RWPE2 (cell line): ENCODE data around the gene DCXR.

ENCODE experiments used
- ATAC-seq: fragments of 200-7000 bp; cut with Tn5 transposase; 3 replicates; pipeline ENCODE4 v1.9.1; 2021; ENCODE audit warnings: low read depth
- DNase-seq: peaks from one replicate; pipeline ENCODE4 v3.0.0-alpha.2; 2020; ENCODE audit warnings: low spot score
- H3K27ac ChIP-seq: fragments of 450-650 bp; 2 replicates; pipeline ENCODE4 v1.5.1; 2017; ENCODE audit warnings: mild to moderate bottlenecking; ENCODE audit not compliant: poor library complexity, severe bottlenecking
- H3K27me3 ChIP-seq: fragments of 250-450 bp; sonication (Bioruptor Pico); 2 replicates; pipeline ENCODE4 v1.5.1; 2021; ENCODE audit warnings: mild to moderate bottlenecking, moderate library complexity; ENCODE audit not compliant: insufficient read depth, poor library complexity, severe bottlenecking
- H3K36me3 ChIP-seq: fragments of 250-450 bp; sonication (Bioruptor Pico); 2 replicates; pipeline ENCODE4 v1.5.1; 2020; ENCODE audit warnings: low read depth, mild to moderate bottlenecking, moderate library complexity
- H3K4me1 ChIP-seq: fragments of 250-450 bp; sonication (Bioruptor Pico); 2 replicates; pipeline ENCODE4 v1.5.1; 2021; ENCODE audit warnings: mild to moderate bottlenecking, moderate library complexity; ENCODE audit not compliant: insufficient read depth, poor library complexity, severe bottlenecking
- H3K4me3 ChIP-seq: fragments of 250-450 bp; sonication (Bioruptor Pico); 2 replicates; pipeline ENCODE4 v1.5.1; 2021; ENCODE audit warnings: mild to moderate bottlenecking, moderate library complexity; ENCODE audit not compliant: severe bottlenecking
- H3K9me3 ChIP-seq: fragments of 250-450 bp; sonication (Bioruptor Pico); 2 replicates; pipeline ENCODE4 v1.5.1; 2021; ENCODE audit warnings: mild to moderate bottlenecking, moderate library complexity; ENCODE audit not compliant: severe bottlenecking
- TF ChIP-seq, protein P1 (sequence below): fragments of 450-650 bp; IDR thresholded peaks from one replicate; pipeline ENCODE4 v1.5.1; 2017; ENCODE audit warnings: mild to moderate bottlenecking, moderate library complexity; ENCODE audit not compliant: poor library complexity, severe bottlenecking

DCXR gene

DNA sequence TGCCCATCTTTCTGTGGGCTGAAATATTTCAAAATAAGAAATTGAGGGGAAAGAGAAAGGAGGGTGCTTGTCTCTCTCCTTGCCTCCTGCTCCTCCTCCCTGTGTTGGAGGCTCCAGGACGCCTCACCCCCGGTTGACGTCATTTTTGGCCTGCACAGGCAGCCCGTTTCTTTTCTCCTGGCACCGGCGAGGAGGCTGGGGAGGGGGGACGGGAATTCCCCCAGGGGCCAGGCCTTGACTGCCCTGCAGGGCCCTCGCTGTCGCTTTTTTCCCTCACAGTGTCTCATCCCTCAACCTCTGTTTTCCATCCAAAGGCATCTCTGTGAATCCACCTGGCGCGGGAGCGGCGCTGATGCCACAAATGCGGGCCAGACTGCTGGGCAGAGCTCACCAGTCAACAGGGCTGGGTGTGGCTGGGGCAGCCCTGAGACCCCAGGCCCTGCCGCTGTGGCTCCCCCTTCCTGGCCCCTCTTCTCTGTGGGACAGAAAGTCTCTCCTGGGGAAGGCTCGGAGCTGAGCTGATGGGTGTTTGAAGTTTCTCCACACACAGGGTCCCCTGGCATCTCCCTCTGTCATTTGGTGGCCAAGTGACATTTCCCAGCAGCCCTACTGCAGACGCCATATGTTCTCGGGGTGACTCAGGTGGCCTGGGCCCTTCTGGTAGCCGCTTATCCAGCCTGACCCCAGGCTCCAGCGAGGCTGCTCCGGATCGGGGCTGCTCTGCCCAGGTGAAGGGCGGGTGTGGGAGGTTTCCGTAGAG, 30.8 kb downstream of the DCXR start:
- Histone ChIP-seq H3K36me3 (no peaks in the 10 kb centered on the region), H3K4me1 (peaks cover 23% of the 10 kb centered on the region), H3K27me3 (no peaks in the 10 kb centered on the region), H3K27ac (no peak overlapping the region), H3K9me3 (no peaks in the 10 kb centered on the region), H3K4me3 (no peak overlapping the region)
- TF ChIP-seq, protein P1, sequence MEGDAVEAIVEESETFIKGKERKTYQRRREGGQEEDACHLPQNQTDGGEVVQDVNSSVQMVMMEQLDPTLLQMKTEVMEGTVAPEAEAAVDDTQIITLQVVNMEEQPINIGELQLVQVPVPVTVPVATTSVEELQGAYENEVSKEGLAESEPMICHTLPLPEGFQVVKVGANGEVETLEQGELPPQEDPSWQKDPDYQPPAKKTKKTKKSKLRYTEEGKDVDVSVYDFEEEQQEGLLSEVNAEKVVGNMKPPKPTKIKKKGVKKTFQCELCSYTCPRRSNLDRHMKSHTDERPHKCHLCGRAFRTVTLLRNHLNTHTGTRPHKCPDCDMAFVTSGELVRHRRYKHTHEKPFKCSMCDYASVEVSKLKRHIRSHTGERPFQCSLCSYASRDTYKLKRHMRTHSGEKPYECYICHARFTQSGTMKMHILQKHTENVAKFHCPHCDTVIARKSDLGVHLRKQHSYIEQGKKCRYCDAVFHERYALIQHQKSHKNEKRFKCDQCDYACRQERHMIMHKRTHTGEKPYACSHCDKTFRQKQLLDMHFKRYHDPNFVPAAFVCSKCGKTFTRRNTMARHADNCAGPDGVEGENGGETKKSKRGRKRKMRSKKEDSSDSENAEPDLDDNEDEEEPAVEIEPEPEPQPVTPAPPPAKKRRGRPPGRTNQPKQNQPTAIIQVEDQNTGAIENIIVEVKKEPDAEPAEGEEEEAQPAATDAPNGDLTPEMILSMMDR = no peak
- DNase-seq (no peak), ATAC-seq (no peak)

GRCh38 chr17:82005701-82006348, 31.7 kb downstream of the DCXR start:
- H3K27ac ChIP-seq = no peak overlapping the region
- H3K4me3 ChIP-seq = no peak overlapping the region
- H3K4me1 ChIP-seq = peaks cover 23% of the 10 kb centered on the region
- TF ChIP-seq, protein P1 = no peak
- ATAC-seq (no peak), DNase-seq (no peak)
- no peaks in the 10 kb centered on the region for H3K36me3 ChIP-seq
- H3K27me3 ChIP-seq = no peaks in the 10 kb centered on the region
- no peaks in the 10 kb centered on the region for H3K9me3 ChIP-seq

GRCh38 chr17:82004517-82005455, 32.7 kb downstream of the DCXR start:
- DNase-seq (no peak), ATAC-seq (no peak)
- H3K27ac ChIP-seq = peak overlapping the region; percentile 77
- H3K4me3 ChIP-seq = no peak overlapping the region
- H3K36me3 ChIP-seq = no peaks in the 10 kb centered on the region
- TF ChIP-seq, protein P1 = no peak
- H3K4me1 ChIP-seq = peaks cover 23% of the 10 kb centered on the region
- H3K9me3 ChIP-seq = no peaks in the 10 kb centered on the region
- H3K27me3 ChIP-seq = no peaks in the 10 kb centered on the region

GRCh38 chr17:82003411-82004381, 33.8 kb downstream of the DCXR start:
- H3K27ac ChIP-seq = peak overlapping the region; percentile 77
- H3K36me3 ChIP-seq = no peaks in the 10 kb centered on the region

More at GRCh38 chr17:82003411-82004381, 33.8 kb downstream of the DCXR start:
- peaks cover 23% of the 10 kb centered on the region for H3K4me1 ChIP-seq
- no peaks in the 10 kb centered on the region for H3K27me3 ChIP-seq
- DNase-seq (peak; percentile 96), ATAC-seq (peak; percentile 94)
- H3K9me3 ChIP-seq = no peaks in the 10 kb centered on the region
- no peak overlapping the region for H3K4me3 ChIP-seq
- TF ChIP-seq, protein P1 = no peak
